OCI-LY1 (cell line): Measurements from ENCODE around the gene AKAP13.

Experiments
- EZH2 ChIP-seq: fragments of 200-600 bp; sonication (generic), shearing (Covaris generic); IDR thresholded peaks from 2 replicates; pipeline ENCODE4 v1.8.0; 2017; ENCODE audit warnings: borderline replicate concordance, mixed run types, mild to moderate bottlenecking, antibody characterized with exemption, low read length, moderate library complexity, mixed read lengths
- TF ChIP-seq, protein P1 (sequence below): fragments of 200-600 bp; sonication (generic), shearing (Covaris generic); IDR thresholded peaks from 2 replicates; pipeline ENCODE4 v1.5.1; 2017; ENCODE audit warnings: mild to moderate bottlenecking, antibody characterized with exemption, low read length, moderate library complexity, mixed read lengths

DNA sequence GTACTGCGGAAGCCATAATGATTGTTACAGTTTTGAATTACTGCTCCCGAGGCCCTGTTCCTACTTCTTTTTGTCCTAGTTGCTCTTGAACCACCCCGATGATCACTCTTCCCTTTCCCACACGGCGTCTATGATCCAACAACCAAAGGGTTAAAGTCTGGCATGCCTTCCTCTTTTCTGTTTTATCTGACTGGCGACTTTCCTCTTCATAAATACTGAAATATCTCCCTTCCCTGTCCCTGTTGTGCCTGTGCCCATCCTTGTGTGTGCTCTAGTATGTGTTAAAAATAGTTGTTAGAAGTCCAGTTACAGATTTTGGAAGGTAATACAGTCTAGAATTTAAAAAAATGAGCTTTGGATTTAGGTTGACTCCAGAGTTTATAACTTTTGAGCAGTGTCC is 83.6 kb downstream of the AKAP13 start:
- TF ChIP-seq EZH2 = no peak
- TF ChIP-seq, protein P1, sequence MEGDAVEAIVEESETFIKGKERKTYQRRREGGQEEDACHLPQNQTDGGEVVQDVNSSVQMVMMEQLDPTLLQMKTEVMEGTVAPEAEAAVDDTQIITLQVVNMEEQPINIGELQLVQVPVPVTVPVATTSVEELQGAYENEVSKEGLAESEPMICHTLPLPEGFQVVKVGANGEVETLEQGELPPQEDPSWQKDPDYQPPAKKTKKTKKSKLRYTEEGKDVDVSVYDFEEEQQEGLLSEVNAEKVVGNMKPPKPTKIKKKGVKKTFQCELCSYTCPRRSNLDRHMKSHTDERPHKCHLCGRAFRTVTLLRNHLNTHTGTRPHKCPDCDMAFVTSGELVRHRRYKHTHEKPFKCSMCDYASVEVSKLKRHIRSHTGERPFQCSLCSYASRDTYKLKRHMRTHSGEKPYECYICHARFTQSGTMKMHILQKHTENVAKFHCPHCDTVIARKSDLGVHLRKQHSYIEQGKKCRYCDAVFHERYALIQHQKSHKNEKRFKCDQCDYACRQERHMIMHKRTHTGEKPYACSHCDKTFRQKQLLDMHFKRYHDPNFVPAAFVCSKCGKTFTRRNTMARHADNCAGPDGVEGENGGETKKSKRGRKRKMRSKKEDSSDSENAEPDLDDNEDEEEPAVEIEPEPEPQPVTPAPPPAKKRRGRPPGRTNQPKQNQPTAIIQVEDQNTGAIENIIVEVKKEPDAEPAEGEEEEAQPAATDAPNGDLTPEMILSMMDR = no peak
